RKO (cell line): ENCODE measurements around the gene TAF4.
"Not testable (repeated sequence)": the region's sequence is repeated elsewhere in the genome, so short reads cannot be mapped to it uniquely, and the experiment has no call there.

Experiments
- DNase-seq: peaks from one replicate; pipeline ENCODE4 v3.0.0-alpha.2; 2016; ENCODE audit warnings: low spot score

TAF4 gene

GRCh38 chr20:62058941-62059340 lies 6.7 kb downstream of the TAF4 start:
- no peak for DNase-seq

GRCh38 chr20:62056975-62057374 lies 8.7 kb downstream of the TAF4 start:
- DNase-seq: no peak

GRCh38 chr20:62056377-62056776 lies 9.3 kb downstream of the TAF4 start:
- DNase-seq: no peak

- not testable (repeated sequence) for DNase-seq
These were observed 9.9 kb downstream of the TAF4 start for GRCh38 chr20:62055862-62056115.

- no peak for DNase-seq
These were observed 10.4 kb downstream of the TAF4 start for GRCh38 chr20:62055106-62055861.

- no peak for DNase-seq
These were observed 11.2 kb downstream of the TAF4 start for GRCh38 chr20:62054451-62054953.

GRCh38 chr20:62053465-62054196 lies 12.1 kb downstream of the TAF4 start:
- no peak for DNase-seq

- DNase-seq: no peak
These were observed 12.7 kb downstream of the TAF4 start for GRCh38 chr20:62052842-62053464.

- no peak for DNase-seq
These were observed 13.3 kb downstream of the TAF4 start for GRCh38 chr20:62052336-62052841.

- no peak for DNase-seq
These were observed 14.0 kb downstream of the TAF4 start for GRCh38 chr20:62051546-62052255.

GRCh38 chr20:62051144-62051543 lies 14.5 kb downstream of the TAF4 start:
- no peak for DNase-seq

- no peak for DNase-seq
These were observed 15.2 kb downstream of the TAF4 start for GRCh38 chr20:62050166-62051120.

GRCh38 chr20:62049342-62050165 lies 16.1 kb downstream of the TAF4 start:
- no peak for DNase-seq

- DNase-seq: no peak
These were observed 16.8 kb downstream of the TAF4 start for GRCh38 chr20:62048821-62049291.

GRCh38 chr20:62048346-62048761 lies 17.3 kb downstream of the TAF4 start:
- DNase-seq: no peak

- no peak for DNase-seq
These were observed 17.9 kb downstream of the TAF4 start for GRCh38 chr20:62047666-62048345.

GRCh38 chr20:62046431-62046830 lies 19.2 kb downstream of the TAF4 start:
- DNase-seq: no peak

- no peak for DNase-seq
These were observed 20.0 kb downstream of the TAF4 start for GRCh38 chr20:62045529-62046285.

- no peak for DNase-seq
These were observed 20.6 kb downstream of the TAF4 start for GRCh38 chr20:62045118-62045517.
